Measurements from ENCODE around the gene ST6GALNAC3.

ST6GALNAC3 gene

DNA sequence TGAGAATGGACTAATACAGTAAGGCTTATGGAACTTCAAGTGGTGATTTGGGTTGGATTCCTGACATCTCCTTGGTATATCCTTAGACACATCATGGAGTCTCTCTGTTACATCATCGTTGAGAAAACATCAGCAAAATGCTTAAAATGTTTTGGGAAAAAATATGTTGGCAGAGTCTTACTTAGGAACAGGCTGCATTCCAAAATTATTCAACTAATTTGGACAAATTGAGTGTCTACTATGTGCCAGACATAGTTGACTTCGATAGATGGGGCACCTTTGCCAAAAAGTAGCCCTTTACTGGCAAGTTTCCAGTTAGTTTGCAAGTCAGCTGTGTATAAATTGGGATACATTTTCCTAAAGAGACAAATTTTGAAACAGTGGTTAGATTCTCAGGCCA, 539.3 kb downstream of the ST6GALNAC3 start:
- H3K4me1 ChIP-seq (ENCODE audit: control insufficient read depth in 1 of 2, insufficient read depth in 2 of 2, low read length in 2 of 2): no peaks in the 10 kb centered on the region
- no peaks in the 10 kb centered on the region for H3K9me3 ChIP-seq (ENCODE audit: control insufficient read depth in 1 of 2, low read length in 2 of 2)
- H3K27ac ChIP-seq (ENCODE audit: low read depth, low read length): no peak overlapping the region
- H3K27me3 ChIP-seq (ENCODE audit: control insufficient read depth in 1 of 2, insufficient read depth in 2 of 2, low read length in 2 of 2): no peaks in the 10 kb centered on the region
- H3K4me3 ChIP-seq (ENCODE audit: low read depth in 1 of 2, low read length in 2 of 2): no peak overlapping the region
- H3K9ac ChIP-seq (ENCODE audit: low read depth in 1 of 2, low read length in 2 of 2): no peak overlapping the region
- H3K36me3 ChIP-seq (ENCODE audit: control insufficient read depth in 1 of 2, insufficient read depth in 2 of 2, low read length in 2 of 2): no peaks in the 10 kb centered on the region

DNA sequence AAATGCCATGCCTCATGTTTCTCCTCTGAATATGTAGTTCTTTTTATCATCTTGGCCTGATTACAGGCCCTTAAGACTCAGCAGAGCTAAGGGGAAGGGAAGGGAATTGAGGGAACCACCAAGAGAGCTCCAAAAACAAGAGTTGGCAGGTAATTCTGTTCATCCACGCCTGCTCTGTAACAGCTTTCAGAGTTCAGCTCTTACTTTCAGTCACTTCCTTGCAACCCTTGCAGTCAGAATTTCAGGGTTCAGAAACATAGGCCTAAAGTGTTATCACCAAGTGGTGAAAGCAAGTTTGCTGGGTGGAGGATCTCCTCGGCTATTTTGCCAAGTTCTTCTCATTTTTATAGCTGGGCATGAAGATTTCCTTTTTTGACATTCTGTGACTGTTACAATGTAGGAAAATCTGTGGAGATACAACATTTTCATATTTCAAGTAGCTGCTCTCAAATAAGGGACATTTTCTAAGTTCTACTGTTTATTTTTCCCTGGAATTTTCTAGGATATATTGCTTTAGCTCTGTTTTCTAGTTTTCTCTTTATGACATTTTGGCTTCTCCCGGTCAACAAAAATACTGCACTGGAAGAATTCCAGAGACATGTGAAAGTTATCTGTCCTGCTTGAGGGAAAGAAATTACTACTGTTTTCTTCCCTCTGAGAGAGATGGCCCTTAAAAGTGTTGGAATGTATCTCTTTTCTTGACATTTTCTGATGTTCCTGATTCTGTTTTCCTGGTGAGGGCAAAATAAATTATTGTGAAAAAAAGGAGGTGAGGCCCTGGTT, 540.9 kb downstream of the ST6GALNAC3 start:
- Histone ChIP-seq H3K4me1 (ENCODE audit: control insufficient read depth in 1 of 2, insufficient read depth in 2 of 2, low read length in 2 of 2) (no peaks in the 10 kb centered on the region), H3K27ac (ENCODE audit: low read depth, low read length) (no peak overlapping the region), H3K36me3 (ENCODE audit: control insufficient read depth in 1 of 2, insufficient read depth in 2 of 2, low read length in 2 of 2) (no peaks in the 10 kb centered on the region), H3K27me3 (ENCODE audit: control insufficient read depth in 1 of 2, insufficient read depth in 2 of 2, low read length in 2 of 2) (no peaks in the 10 kb centered on the region), H3K9ac (ENCODE audit: low read depth in 1 of 2, low read length in 2 of 2) (no peak overlapping the region), H3K9me3 (ENCODE audit: control insufficient read depth in 1 of 2, low read length in 2 of 2) (no peaks in the 10 kb centered on the region), H3K4me3 (ENCODE audit: low read depth in 1 of 2, low read length in 2 of 2) (no peak overlapping the region)

DNA sequence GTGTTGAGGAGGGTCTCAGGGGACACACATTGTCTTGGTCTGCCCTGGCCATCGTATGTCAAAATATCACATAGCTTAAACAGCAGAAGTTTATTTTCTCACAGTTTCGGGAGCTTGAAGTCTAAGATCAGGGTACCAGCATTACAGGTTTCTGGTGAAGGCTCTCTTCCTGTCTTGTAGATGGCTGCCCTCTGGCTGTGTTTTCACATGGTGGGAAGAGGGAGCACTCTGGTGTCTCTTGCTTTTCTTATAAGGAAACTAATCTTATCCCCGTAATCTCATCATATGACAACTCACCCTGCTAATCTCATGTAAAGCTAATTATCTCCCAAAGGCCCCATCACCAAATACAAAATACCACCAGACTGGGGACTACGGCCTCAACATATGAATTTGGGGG, 545.8 kb downstream of the ST6GALNAC3 start:
- Histone ChIP-seq H3K36me3 (ENCODE audit: control insufficient read depth in 1 of 2, insufficient read depth in 2 of 2, low read length in 2 of 2) (no peaks in the 10 kb centered on the region), H3K4me1 (ENCODE audit: control insufficient read depth in 1 of 2, insufficient read depth in 2 of 2, low read length in 2 of 2) (no peaks in the 10 kb centered on the region), H3K9ac (ENCODE audit: low read depth in 1 of 2, low read length in 2 of 2) (no peak overlapping the region), H3K27ac (ENCODE audit: low read depth, low read length) (no peak overlapping the region), H3K9me3 (ENCODE audit: control insufficient read depth in 1 of 2, low read length in 2 of 2) (no peaks in the 10 kb centered on the region), H3K4me3 (ENCODE audit: low read depth in 1 of 2, low read length in 2 of 2) (no peak overlapping the region), H3K27me3 (ENCODE audit: control insufficient read depth in 1 of 2, insufficient read depth in 2 of 2, low read length in 2 of 2) (no peaks in the 10 kb centered on the region)

DNA sequence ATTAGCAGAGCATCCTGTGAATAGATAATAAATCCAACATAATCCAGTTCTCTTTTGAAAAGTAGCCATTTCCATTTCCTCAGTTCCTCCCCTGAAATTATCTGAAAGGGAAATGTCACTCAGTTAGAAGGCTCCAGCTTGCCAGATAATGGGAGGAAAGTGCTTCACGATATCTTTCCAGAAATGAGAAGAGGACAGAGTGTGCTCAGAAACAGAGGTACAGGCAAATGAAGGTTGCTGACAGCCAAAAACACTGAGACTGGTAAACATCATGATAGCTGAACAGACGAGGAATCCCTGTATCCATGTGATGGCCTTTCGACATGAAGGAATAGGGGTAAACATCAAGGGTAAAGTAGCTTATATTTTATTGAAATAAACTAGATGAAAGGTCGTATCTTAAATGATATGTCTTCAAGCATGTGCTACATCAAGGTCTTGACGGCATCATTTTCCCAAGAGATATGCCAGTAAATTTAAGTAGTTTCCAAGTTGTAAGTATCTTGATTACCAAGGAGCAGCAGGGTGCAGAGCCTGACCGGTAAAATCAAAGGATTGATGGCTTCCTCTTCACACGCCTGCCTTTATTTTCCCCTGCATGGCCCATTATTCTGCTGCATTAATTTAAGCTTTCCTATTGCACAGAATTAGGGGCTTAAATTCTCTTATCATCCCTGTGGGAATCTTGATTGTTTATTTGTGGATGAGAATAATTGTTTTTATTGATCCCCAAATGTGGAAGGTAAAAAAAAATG, 548.4 kb downstream of the ST6GALNAC3 start:
- Histone ChIP-seq H3K4me3 (ENCODE audit: low read depth in 1 of 2, low read length in 2 of 2) (no peak overlapping the region), H3K9ac (ENCODE audit: low read depth in 1 of 2, low read length in 2 of 2) (no peak overlapping the region), H3K27me3 (ENCODE audit: control insufficient read depth in 1 of 2, insufficient read depth in 2 of 2, low read length in 2 of 2) (no peaks in the 10 kb centered on the region), H3K27ac (ENCODE audit: low read depth, low read length) (no peak overlapping the region), H3K36me3 (ENCODE audit: control insufficient read depth in 1 of 2, insufficient read depth in 2 of 2, low read length in 2 of 2) (no peaks in the 10 kb centered on the region), H3K9me3 (ENCODE audit: control insufficient read depth in 1 of 2, low read length in 2 of 2) (no peaks in the 10 kb centered on the region), H3K4me1 (ENCODE audit: control insufficient read depth in 1 of 2, insufficient read depth in 2 of 2, low read length in 2 of 2) (no peaks in the 10 kb centered on the region)

DNA sequence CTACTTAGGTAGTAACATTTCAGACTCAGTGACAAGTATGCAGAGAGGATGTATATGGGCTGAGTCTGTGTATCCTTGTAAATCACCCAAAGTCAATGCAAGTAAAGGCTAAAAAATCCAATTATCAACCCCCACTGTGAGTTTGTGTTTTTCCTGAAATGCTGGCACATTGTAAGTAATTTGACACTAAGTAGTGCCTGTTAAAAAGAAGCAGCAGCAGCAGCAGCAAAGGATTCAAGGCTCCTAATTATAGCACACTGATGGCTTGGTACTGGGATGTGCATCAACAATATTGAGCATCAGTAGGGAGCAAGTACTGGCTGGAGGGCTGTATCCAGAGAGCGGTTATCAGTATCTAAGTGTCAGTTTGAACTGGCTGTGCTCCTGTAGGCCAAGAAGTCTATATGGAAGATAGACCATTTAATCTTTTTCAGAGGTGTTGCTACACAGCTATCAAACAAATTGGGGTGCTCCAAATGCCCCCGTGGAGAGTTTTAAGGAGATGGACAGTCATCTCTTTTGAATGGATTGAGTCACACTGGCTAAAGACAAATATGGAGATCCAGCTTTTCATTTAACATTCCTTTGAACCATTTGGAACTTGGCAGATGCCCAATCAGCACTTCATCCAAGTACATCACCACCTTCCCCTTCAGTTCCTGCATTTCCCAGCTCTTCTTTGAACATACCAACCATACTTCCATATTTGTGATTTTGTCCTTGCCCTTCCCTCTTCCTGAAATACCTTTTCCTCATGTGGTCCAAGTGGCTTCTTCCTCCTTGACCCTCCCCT, 551.5 kb downstream of the ST6GALNAC3 start:
- H3K4me1 ChIP-seq (ENCODE audit: control insufficient read depth in 1 of 2, insufficient read depth in 2 of 2, low read length in 2 of 2): no peaks in the 10 kb centered on the region
- H3K27me3 ChIP-seq (ENCODE audit: control insufficient read depth in 1 of 2, insufficient read depth in 2 of 2, low read length in 2 of 2): no peaks in the 10 kb centered on the region
- no peak overlapping the region for H3K9ac ChIP-seq (ENCODE audit: low read depth in 1 of 2, low read length in 2 of 2)
- H3K27ac ChIP-seq (ENCODE audit: low read depth, low read length): no peak overlapping the region
- H3K36me3 ChIP-seq (ENCODE audit: control insufficient read depth in 1 of 2, insufficient read depth in 2 of 2, low read length in 2 of 2): no peaks in the 10 kb centered on the region
- no peak overlapping the region for H3K4me3 ChIP-seq (ENCODE audit: low read depth in 1 of 2, low read length in 2 of 2)
- no peaks in the 10 kb centered on the region for H3K9me3 ChIP-seq (ENCODE audit: control insufficient read depth in 1 of 2, low read length in 2 of 2)

DNA sequence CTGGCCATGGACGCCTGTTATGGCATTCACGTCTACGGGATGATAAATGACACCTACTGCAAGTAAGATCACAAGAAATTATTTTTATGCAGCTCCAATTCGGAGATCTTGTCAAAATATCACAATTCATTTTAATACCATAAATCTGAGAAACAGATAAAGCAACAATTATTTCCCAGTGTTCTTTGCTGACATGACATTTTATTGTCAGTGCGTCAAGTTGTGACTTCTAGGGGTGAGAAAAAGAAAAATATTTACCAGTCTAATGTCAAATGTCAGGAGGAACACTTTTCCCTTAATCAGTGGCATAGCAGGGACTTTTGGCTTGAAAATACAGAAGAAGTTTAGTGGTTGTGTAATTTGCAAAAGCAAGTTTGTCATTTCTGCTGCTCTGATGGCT, 553.0 kb downstream of the ST6GALNAC3 start:
- H3K27me3 ChIP-seq (ENCODE audit: control insufficient read depth in 1 of 2, insufficient read depth in 2 of 2, low read length in 2 of 2): no peaks in the 10 kb centered on the region
- no peak overlapping the region for H3K9ac ChIP-seq (ENCODE audit: low read depth in 1 of 2, low read length in 2 of 2)
- no peaks in the 10 kb centered on the region for H3K9me3 ChIP-seq (ENCODE audit: control insufficient read depth in 1 of 2, low read length in 2 of 2)
- no peaks in the 10 kb centered on the region for H3K4me1 ChIP-seq (ENCODE audit: control insufficient read depth in 1 of 2, insufficient read depth in 2 of 2, low read length in 2 of 2)
- no peak overlapping the region for H3K4me3 ChIP-seq (ENCODE audit: low read depth in 1 of 2, low read length in 2 of 2)
- H3K27ac ChIP-seq (ENCODE audit: low read depth, low read length): no peak overlapping the region
- no peaks in the 10 kb centered on the region for H3K36me3 ChIP-seq (ENCODE audit: control insufficient read depth in 1 of 2, insufficient read depth in 2 of 2, low read length in 2 of 2)

DNA sequence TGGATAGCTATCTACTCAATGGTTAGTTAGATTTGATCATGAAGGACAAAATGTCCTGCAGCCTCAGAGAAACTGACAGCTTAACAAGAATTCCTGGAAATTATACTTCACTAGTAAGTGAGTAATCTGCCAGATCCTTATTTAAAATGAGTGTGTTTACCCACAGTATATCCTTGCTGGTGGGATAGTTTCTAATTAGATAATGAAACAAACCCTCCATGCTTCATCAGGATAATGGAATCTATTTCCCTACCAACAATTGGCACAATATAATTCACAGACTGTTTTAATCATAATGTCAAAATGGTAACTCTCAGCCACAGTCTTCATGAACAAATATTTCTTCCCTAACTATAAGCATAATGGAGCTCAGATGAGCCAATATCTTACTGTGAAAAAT, 553.4 kb downstream of the ST6GALNAC3 start:
- H3K36me3 ChIP-seq (ENCODE audit: control insufficient read depth in 1 of 2, insufficient read depth in 2 of 2, low read length in 2 of 2): no peaks in the 10 kb centered on the region
- H3K9me3 ChIP-seq (ENCODE audit: control insufficient read depth in 1 of 2, low read length in 2 of 2): no peaks in the 10 kb centered on the region
- no peak overlapping the region for H3K27ac ChIP-seq (ENCODE audit: low read depth, low read length)
- H3K4me1 ChIP-seq (ENCODE audit: control insufficient read depth in 1 of 2, insufficient read depth in 2 of 2, low read length in 2 of 2): no peaks in the 10 kb centered on the region
- no peaks in the 10 kb centered on the region for H3K27me3 ChIP-seq (ENCODE audit: control insufficient read depth in 1 of 2, insufficient read depth in 2 of 2, low read length in 2 of 2)
- H3K4me3 ChIP-seq (ENCODE audit: low read depth in 1 of 2, low read length in 2 of 2): no peak overlapping the region
- no peak overlapping the region for H3K9ac ChIP-seq (ENCODE audit: low read depth in 1 of 2, low read length in 2 of 2)

DNA sequence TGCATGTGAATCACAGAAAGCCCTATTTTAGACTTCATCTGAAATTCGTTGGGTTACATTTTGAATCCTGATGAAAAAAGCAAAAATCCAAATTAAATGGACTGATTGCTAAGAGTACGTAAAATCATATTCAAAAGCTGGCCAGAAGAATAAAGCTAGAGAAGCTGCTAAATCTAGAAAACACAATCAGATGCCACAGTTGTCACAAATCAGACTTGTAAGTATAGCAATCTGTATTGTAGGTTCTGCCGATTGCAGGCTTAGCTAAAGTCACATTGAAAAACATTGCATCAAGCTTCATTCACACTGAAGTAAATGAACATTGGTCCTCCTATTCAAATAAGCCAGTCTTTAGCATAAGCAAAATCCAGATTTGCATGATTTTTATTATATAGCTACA, 557.6 kb downstream of the ST6GALNAC3 start:
- Histone ChIP-seq H3K36me3 (ENCODE audit: control insufficient read depth in 1 of 2, insufficient read depth in 2 of 2, low read length in 2 of 2) (no peaks in the 10 kb centered on the region), H3K4me3 (ENCODE audit: low read depth in 1 of 2, low read length in 2 of 2) (no peak overlapping the region), H3K27ac (ENCODE audit: low read depth, low read length) (no peak overlapping the region)

DNA sequence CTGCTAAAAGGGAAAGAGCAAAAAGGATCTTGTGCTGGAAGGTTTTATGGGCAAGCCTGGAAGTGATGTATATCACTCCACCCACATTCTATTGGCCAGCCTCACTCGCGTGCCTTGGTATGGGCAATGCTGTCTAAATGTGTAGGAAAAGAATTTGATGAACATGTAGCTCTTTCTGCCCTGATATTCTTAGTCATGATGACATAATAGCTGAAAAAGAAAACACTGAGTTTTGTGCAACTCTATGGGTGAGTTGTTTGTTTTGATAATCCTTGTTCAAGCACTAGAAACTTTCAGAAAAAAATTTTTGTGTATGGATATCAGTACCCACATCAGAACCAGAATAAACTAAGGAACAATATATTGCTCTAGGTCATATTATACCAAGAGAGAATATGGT, 561.2 kb downstream of the ST6GALNAC3 start:
- Histone ChIP-seq H3K9ac (ENCODE audit: low read depth in 1 of 2, low read length in 2 of 2) (no peak overlapping the region), H3K4me3 (ENCODE audit: low read depth in 1 of 2, low read length in 2 of 2) (no peak overlapping the region), H3K4me1 (ENCODE audit: control insufficient read depth in 1 of 2, insufficient read depth in 2 of 2, low read length in 2 of 2) (no peaks in the 10 kb centered on the region), H3K36me3 (ENCODE audit: control insufficient read depth in 1 of 2, insufficient read depth in 2 of 2, low read length in 2 of 2) (no peaks in the 10 kb centered on the region), H3K27ac (ENCODE audit: low read depth, low read length) (no peak overlapping the region), H3K27me3 (ENCODE audit: control insufficient read depth in 1 of 2, insufficient read depth in 2 of 2, low read length in 2 of 2) (no peaks in the 10 kb centered on the region), H3K9me3 (ENCODE audit: control insufficient read depth in 1 of 2, low read length in 2 of 2) (no peaks in the 10 kb centered on the region)

More for the DNA sequence above, 557.6 kb downstream of the ST6GALNAC3 start:
- no peaks in the 10 kb centered on the region for H3K4me1 ChIP-seq (ENCODE audit: control insufficient read depth in 1 of 2, insufficient read depth in 2 of 2, low read length in 2 of 2)
- H3K9me3 ChIP-seq (ENCODE audit: control insufficient read depth in 1 of 2, low read length in 2 of 2): no peaks in the 10 kb centered on the region
- no peak overlapping the region for H3K9ac ChIP-seq (ENCODE audit: low read depth in 1 of 2, low read length in 2 of 2)
- no peaks in the 10 kb centered on the region for H3K27me3 ChIP-seq (ENCODE audit: control insufficient read depth in 1 of 2, insufficient read depth in 2 of 2, low read length in 2 of 2)

DNA sequence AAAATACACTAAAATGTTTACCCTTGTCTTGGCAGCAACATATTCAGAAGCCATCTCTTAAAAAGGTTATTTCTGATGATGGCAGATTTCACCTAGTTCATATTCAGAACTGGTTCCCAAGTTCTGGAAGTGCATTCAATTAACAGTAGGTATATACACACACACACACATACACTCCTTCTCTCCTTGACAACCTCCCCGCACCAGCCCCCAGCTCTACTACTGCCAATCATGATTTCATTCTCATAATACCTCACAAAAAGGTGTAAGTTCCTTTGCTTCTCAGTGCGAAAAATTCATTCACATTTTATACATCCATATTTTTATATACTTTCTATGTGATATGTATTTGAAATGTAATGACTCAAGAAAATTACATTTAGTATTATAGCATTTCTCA, 564.6 kb downstream of the ST6GALNAC3 start:
- no peaks in the 10 kb centered on the region for H3K9me3 ChIP-seq (ENCODE audit: control insufficient read depth in 1 of 2, low read length in 2 of 2)
- no peak overlapping the region for H3K9ac ChIP-seq (ENCODE audit: low read depth in 1 of 2, low read length in 2 of 2)
- H3K4me3 ChIP-seq (ENCODE audit: low read depth in 1 of 2, low read length in 2 of 2): no peak overlapping the region
- H3K27me3 ChIP-seq (ENCODE audit: control insufficient read depth in 1 of 2, insufficient read depth in 2 of 2, low read length in 2 of 2): no peaks in the 10 kb centered on the region
- H3K36me3 ChIP-seq (ENCODE audit: control insufficient read depth in 1 of 2, insufficient read depth in 2 of 2, low read length in 2 of 2): no peaks in the 10 kb centered on the region
- no peak overlapping the region for H3K27ac ChIP-seq (ENCODE audit: low read depth, low read length)
- H3K4me1 ChIP-seq (ENCODE audit: control insufficient read depth in 1 of 2, insufficient read depth in 2 of 2, low read length in 2 of 2): no peaks in the 10 kb centered on the region

Measured in duodenal mucosa (tissue), 2 donors.